Brain microvascular endothelial cell (primary cell): ENCODE data around the gene RNF26.

ENCODE experiments used
- DNase-seq: peaks from one replicate; pipeline ENCODE4 v3.0.0-alpha.2; 2020
- H3K27ac ChIP-seq: fragments of 250-450 bp; sonication (Bioruptor Pico); 2 replicates; pipeline ENCODE4 v1.5.1; 2020; ENCODE audit warnings: mild to moderate bottlenecking, moderate library complexity
- H3K27me3 ChIP-seq: fragments of 250-450 bp; sonication (Bioruptor Pico); replicated peaks from 2 replicates; pipeline ENCODE4 v1.5.1; 2020; ENCODE audit warnings: mild to moderate bottlenecking
- H3K36me3 ChIP-seq: fragments of 250-450 bp; sonication (Bioruptor Pico); replicated peaks from 2 replicates; pipeline ENCODE4 v1.5.1; 2020; ENCODE audit warnings: mild to moderate bottlenecking
- H3K4me3 ChIP-seq: 2 replicates; pipeline ENCODE4 v1.5.1; 2011; ENCODE audit warnings: low read depth, mild to moderate bottlenecking, control low read depth, low read length, moderate library complexity
- in situ Hi-C: cut with HindIII; loops from 2 replicates; pipeline ENCODE4 v1.10.0; 2017; ENCODE audit warnings: low sequenced_read_pairs, low pct_ligation_motif_present
- TF ChIP-seq, protein P1 (sequence below): IDR thresholded peaks from 2 replicates; pipeline ENCODE4 v1.5.1; 2011; ENCODE audit warnings: low read depth, mild to moderate bottlenecking, moderate library complexity, low read length, control low read depth, inconsistent platforms; ENCODE audit errors: missing control alignments

The RNF26 gene

DNA sequence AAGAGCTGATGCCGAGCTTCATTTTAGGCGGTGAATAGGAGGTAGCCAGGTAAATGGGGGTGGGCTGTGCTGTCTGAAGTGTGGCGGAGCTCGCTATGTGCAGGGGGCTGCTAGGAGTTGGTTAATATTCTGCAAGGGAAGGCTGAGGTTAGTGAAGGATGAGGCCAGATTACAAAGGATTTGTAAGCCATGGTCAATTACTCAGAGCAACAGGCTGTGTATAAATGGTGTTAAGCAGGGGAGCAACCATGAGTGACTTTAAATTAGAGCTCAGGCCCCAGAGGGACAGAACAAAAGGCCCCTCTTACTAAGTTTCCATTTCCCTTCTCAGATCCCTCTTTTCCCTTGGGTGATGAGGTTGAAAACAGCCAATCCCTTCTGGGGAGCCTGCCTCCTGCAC is 10.1 kb upstream of the RNF26 start:
- in situ Hi-C loops, result no loop called here
- no peak overlapping the region for H3K4me3 ChIP-seq
- TF ChIP-seq, protein P1, sequence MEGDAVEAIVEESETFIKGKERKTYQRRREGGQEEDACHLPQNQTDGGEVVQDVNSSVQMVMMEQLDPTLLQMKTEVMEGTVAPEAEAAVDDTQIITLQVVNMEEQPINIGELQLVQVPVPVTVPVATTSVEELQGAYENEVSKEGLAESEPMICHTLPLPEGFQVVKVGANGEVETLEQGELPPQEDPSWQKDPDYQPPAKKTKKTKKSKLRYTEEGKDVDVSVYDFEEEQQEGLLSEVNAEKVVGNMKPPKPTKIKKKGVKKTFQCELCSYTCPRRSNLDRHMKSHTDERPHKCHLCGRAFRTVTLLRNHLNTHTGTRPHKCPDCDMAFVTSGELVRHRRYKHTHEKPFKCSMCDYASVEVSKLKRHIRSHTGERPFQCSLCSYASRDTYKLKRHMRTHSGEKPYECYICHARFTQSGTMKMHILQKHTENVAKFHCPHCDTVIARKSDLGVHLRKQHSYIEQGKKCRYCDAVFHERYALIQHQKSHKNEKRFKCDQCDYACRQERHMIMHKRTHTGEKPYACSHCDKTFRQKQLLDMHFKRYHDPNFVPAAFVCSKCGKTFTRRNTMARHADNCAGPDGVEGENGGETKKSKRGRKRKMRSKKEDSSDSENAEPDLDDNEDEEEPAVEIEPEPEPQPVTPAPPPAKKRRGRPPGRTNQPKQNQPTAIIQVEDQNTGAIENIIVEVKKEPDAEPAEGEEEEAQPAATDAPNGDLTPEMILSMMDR, result no peak

DNA sequence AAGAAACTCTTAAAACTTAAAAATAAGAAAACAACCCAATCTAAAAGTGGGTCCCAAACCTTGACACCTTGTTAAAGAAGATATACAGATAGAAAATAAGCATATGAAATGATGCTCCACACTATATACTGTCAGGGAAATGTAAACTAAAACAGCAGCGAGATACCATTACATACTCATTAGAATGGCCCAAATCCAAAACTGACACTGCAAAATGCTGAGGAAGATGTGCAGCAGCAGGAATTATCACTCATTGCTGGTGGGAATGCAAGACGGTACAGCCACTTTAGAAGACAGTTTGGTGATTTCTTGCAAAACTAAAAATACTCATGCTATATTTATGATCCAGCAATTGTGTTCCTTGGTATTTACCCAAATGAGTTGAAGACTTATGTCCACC is 5.0 kb upstream of the RNF26 start:
- DNase-seq, result no peak
- in situ Hi-C loops, result no loop called here
- H3K27me3 ChIP-seq, result no peaks in the 10 kb centered on the region
- H3K27ac ChIP-seq, result no peak overlapping the region
- TF ChIP-seq, protein P1, result no peak
- H3K4me3 ChIP-seq, result no peak overlapping the region
- no peaks in the 10 kb centered on the region for H3K36me3 ChIP-seq

More for the DNA sequence above, 10.1 kb upstream of the RNF26 start:
- H3K27ac ChIP-seq, result no peak overlapping the region
- H3K36me3 ChIP-seq, result no peaks in the 10 kb centered on the region
- no peak for DNase-seq
- no peaks in the 10 kb centered on the region for H3K27me3 ChIP-seq

DNA sequence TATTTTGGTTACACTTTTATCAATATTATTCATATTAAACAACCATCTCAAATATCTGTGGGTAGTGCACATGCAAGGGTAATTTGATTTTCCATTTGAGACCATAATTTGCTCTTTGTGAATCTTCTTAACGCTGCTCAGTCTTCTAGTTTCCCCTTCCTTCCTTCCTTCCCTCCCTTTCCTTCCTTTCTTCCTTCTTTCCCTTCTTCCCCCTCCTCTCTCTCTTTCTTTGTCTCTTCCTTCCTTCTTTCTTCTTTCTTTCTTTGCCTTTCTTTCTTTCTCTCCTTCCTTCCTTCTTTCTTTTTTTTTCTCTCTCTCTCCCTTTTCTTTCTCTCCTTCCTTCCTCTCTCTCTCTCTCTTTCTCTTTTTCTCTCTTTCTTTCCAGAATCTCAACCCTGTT is 4.1 kb upstream of the RNF26 start:
- H3K36me3 ChIP-seq, result no peaks in the 10 kb centered on the region
- no peaks in the 10 kb centered on the region for H3K27me3 ChIP-seq
- no peak for DNase-seq
- TF ChIP-seq, protein P1, result no peak
- H3K27ac ChIP-seq, result no peak overlapping the region
- no peak overlapping the region for H3K4me3 ChIP-seq
- in situ Hi-C loops, result no loop called here

DNA sequence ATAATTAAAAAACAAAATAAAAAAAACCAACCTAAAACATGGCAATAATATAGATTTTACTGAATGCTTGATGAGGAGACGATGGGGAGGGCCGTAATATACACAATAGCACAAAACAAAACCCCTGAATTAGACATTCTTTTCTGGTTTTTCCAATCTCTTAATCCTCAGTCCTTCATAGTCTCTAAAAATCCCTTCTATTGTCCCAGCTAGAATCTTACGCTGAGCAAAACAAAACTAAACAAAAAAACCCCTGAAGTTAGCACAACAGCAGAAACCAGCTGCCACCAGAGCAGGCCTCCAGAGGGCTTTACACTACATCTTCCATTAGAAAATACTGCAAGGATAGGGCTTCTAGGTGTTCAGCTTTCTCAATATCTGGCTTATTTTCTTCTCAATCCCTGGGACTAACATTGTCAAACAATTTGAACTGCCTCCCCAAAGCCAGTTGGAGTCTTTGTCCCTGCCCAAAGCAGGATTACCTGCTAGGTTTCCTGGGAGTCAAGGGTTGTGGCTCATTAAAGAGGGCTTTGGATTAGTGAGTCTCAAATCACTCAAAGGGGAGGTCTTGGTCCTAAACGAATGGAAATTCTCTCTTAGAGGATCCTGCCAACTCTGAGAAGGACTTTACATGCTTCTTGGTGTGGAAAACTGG is 2.1 kb upstream of the RNF26 start:
- no peak overlapping the region for H3K4me3 ChIP-seq
- no peaks in the 10 kb centered on the region for H3K27me3 ChIP-seq
- TF ChIP-seq, protein P1, result no peak
- no peaks in the 10 kb centered on the region for H3K36me3 ChIP-seq
- no peak overlapping the region for H3K27ac ChIP-seq
- DNase-seq, result no peak
- in situ Hi-C loops, result no loop called here

DNA sequence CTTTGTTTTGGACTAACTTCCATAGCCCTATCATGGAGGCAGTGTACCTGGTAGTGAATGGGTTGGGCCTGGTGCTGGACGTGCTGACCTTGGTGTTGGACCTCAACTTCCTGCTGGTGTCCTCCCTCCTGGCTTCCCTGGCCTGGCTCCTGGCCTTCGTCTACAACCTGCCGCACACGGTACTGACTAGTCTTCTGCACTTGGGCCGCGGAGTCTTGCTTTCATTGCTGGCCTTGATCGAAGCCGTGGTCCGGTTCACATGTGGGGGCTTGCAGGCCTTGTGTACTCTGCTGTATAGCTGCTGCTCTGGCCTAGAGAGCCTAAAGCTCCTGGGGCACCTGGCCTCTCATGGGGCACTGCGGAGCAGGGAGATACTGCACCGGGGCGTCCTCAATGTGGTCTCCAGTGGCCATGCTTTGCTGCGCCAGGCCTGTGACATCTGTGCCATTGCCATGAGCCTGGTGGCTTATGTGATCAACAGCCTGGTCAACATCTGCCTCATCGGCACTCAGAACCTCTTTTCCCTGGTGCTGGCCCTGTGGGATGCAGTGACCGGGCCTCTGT is 846 bp downstream of the RNF26 start:
- no peaks in the 10 kb centered on the region for H3K36me3 ChIP-seq
- peak overlapping the region; percentile 89 for H3K4me3 ChIP-seq
- in situ Hi-C loops, result no loop called here
- TF ChIP-seq, protein P1, result no peak
- H3K27ac ChIP-seq, result no peak overlapping the region
- no peak for DNase-seq
- peaks cover 2% of the 10 kb centered on the region for H3K27me3 ChIP-seq
